CD1c-positive myeloid dendritic cell (primary cell): ENCODE data around the gene TMCC2.

Experiments used
- DNase-seq: peaks from one replicate; pipeline ENCODE4 v3.0.0-alpha.2; 2016; ENCODE audit errors: extremely low spot score

The TMCC2 gene

DNA sequence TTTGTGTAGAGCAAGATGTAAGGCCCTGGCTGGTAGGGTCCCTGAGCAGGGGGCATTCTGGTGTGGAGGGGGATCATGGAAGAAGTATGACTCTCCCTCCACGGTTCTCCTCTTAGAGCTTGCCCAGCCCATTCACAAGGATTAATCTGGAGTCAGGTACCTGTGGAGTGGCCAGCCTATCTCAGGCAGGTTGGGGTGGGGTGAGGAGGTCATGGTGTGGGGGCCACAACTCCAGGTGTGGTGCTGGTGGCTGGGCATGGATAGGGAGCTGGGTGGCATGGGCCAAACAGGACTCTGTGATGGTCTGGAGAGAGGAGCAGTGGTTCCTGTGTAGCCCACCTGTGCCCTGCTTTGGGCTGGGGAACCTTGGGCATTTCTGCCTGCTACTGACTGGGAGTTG, 32.3 kb downstream of the TMCC2 start:
- no peak for DNase-seq

DNA sequence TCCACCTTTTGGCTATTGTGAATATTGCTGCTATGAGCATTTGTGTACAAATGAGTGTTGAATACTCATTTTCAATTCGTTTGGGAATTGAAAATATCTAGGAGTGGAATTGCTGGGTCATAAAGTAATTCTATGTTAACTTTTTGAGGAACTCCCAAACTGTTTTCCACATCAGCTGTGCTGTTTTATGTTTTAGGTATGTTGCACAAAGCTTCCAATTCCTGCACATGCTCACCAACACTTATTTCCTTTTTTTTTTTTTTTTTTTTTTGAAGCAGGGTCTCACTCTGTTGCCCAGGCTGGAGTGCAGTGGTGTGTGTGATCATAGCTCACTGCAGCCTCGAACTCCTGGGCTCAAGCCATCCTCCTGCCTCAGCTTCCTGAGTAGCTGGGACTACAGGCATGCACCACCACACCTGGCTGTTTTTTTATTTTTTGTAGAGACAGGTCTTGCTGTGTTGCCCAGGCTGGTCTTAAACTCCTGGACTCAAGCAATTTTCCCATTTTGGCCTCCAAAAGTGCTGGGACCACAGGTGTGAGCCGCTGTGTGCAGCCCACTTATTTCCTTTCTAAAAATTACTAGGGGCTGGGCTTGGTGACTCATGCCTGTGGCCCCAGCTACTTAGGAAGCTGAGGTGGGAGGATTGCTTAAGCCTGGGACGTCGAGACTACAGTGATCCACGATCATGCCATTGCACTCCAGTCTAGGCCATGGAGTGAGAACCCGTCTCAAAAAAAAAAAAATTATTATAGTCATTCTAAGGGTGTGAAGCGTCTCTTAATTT, 33.4 kb downstream of the TMCC2 start:
- peak; percentile 72 for DNase-seq

DNA sequence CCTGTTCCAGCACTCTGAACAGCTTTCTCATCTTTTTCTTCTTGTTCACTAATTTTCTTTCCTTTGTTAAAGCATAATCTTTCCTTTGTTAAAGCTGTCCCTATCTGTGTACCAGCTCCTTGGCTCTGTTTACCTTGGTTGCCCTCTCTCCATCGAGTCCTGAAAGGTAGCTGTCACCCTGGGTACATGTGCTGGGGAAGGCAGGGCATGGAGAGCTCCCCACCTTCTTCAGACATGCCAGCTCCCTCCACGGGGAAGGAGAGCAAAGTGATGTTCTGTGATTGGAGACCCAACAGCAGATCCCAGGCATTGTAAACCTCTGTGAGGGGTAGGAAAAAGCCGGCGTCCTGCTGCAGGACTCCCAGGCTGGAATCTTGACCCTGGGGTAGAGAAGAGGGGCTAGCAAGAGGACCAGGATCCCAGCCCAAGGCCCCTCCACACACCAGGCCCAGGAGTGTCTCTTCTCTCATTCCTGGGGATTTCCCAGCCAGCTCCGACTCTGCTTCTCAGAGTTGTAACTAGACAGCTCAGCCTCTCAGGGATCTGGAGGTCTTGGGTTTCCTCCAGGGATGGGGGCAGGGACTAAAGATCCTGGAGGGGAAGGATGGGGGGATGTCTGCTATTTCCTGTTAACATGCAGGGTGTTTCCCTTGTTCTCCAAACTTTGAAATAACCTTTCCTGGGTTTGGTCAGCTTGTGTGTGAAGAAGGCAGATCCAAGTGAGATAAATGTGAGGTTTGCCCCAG, 34.4 kb downstream of the TMCC2 start:
- DNase-seq = no peak

DNA sequence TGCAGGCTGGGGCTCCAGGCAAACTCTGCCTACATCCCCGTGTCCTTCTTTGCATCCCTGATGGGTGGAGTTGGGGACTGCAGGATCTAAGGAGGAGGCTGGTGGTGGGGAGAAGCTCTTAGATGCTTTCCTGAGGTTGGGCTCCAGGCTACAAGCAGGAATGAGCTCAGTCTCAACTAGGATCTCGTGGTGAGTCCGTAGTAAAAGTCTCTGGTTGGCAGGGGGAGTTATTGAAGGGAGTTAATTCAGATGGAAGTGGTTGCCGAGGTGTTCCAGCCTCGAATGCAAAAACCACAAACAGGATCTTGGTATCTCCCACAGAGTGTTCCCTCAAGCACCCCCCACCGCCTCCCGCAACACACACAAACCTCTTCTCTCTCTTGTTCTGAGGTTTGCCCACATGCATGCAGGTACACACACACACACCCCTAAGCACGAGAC, 35.0 kb downstream of the TMCC2 start:
- DNase-seq = no peak

DNA sequence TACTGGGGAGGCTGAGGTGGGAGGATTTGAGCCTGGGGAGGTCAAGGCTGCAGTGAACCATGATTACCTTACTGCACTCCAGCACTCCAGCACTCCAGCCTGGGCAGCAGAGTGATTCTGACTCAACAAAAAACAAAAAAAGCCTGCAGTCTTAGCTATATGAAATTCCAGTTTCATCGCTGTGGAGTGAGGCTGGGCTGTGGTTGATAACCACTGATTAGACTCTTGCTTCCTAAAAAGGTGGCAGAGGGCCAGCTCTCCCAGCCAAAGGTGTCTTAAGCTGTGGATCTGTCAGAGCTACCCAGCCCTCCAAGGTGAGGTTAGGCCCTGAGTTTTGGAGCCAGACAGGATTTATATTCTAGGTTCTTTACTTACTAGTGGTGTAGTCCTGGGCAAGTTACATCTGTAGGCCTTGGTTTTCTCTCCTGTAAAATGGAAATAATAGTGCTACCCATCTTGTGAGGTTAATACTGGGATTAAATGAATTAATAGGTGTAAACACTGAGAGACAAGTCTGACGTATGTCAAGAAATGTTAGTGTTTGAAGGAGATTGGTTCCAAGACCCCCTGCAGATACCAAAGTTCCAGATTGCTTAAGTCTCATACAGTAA, 35.9 kb downstream of the TMCC2 start:
- DNase-seq = no peak

DNA sequence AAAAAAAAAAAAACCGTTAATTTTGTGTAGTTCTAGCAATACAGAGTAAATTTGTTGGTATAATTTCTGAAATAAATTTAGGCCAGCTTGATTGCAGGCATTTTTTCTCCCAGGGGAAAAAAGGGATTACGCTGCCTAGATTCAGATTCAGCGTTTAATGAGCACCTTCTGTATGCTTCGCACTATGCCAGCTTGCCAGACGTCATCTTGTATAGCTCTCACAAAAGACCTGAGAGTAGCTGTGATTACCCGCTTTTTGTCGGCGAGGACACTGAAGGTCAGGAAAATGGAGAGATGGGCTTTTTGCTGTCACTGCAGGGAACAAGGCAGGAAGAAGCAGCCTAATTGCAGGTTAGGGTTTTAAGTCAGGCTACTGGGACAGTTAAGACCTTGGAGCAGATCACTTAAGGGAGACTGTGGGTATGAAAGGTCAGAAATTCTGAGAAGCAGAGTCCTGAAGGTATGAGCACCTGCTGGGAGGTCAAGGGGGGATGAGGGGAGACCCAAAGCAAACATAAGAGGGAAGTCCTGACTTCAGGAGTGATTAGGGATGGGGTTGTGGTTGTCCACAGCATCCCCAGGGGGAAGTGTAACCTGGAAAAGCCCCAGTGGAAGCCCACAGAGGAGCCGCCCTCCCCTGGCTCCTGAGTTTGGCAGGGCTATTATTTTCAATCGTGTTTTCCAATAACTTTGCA, 39.0 kb downstream of the TMCC2 start:
- DNase-seq = no peak

DNA sequence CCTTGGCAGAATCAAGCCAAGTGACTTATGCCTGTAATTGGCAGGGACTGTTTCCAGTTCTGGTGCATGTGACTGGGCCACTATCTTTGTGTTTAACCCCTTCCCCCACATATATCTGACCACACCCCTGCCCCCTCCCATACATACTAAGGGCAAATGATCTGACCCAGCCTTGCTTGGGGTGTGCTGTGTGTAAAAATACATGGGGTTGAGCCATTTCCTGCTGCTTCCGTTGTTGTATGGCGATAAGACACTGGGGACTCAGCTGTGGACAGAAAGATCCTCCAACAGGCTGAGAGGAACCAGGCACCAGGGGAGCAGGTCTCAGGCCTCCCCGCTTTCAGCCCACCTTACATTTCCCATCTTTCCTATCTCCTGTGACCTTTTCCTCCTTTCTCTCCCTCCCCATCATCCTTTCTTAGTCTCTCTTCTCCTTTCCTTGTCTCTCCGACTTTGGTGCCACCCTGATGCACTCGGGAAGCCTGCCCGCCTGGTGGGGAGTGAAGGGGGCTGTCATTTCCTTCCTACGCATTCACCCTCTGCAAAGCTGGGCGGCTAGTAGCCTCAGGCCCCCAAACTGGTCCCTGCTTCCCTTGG, 39.7 kb downstream of the TMCC2 start:
- no peak for DNase-seq

DNA sequence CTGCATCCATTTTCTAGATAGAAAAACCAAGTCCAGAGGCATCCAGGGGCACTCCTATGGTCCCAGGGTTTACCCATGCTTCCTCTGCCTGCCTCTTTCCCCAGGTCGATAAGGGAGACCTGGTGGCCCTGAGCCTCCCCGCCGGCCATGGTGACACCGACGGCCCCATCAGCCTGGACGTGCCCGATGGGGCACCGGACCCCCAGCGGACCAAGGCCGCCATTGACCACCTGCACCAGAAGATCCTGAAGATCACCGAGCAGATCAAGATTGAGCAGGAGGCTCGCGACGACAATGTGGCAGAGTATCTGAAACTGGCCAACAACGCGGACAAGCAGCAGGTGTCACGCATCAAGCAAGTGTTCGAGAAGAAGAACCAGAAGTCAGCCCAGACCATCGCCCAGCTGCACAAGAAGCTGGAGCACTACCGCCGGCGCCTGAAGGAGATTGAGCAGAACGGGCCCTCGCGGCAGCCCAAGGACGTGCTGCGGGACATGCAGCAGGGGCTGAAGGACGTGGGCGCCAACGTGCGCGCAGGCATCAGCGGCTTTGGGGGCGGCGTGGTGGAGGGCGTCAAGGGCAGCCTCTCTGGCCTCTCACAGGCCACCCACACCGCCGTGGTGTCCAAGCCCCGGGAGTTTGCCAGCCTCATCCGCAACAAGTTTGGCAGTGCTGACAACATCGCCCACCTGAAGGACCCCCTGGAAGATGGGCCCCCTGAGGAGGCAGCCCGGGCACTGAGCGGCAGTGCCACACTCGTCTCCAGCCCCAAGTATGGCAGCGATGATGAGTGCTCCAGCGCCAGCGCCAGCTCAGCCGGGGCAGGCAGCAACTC, 41.3 kb downstream of the TMCC2 start:
- DNase-seq = no peak

DNA sequence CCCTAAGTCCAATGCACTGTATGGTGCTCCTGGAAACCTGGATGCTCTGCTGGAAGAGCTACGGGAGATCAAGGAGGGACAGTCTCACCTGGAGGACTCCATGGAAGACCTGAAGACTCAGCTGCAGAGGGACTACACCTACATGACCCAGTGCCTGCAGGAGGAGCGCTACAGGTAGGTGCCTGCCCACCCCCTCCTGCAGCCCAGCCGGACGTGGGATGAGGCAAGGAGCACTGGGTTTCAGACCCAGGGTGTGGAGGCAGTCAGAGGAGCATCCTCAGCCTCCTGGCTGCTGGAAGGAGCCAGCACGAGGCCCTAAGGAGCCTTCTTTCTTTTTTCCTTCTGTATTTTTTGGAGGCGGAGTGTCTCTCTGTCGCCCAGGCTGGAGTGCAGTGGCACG, 42.0 kb downstream of the TMCC2 start:
- DNase-seq = no peak

DNA sequence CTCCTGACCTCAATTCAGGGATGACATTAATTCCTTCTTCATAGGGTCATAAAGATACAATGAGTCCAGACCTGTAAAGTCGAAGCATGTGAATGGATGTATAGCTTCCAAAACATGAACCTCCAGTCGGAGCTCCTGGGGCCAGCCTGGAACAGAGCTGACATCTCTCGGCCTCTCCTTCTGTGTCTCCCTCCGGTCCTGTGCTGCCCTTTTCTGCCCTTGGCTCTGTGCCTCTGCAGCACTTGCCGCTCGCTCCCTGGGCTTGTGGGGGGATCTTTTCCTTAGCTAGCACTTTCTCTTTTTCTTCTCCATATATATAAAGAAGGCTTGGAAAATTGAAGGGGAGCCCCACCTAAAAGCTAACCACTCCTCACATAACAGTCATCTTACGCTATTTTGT, 42.5 kb downstream of the TMCC2 start:
- DNase-seq = no peak

DNA sequence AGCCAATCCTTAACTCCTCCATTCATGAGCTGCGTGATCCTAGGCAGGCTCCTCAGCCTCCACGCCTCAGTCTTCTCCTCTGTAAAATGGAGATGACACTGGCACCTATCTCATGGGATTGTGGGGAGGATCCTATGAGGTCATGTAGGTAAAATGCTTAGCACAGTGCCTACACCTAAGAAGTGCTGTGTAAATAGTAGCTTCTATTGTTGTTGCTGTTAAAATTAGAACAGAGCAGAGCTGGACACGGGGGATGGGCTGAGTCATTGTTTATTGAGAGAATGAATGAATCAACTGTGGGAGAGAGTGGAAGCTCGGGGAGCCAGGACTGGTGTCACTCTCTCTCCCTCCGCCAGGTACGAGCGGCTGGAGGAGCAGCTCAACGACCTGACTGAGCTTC, 43.0 kb downstream of the TMCC2 start:
- DNase-seq = no peak

DNA sequence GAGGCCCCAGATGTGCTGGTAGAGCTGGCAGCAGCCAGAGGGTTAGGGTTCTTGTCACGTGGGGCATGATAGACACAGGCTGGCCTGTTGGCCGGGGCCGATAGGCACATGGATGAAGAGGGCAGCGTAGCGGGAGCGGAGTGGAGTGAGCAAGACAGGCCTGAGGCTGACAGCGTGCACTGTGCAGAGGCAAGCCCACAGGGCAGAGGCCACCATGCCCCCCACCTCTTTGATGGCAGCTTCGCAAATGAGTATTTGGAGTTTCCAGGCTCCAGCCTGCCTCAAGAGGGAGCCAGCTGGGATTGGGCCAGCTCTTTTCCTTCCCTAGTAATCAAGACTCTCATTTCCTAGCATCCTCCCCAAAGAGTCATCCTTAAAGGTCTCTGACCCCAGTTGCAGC, 43.5 kb downstream of the TMCC2 start:
- DNase-seq = no peak

DNA sequence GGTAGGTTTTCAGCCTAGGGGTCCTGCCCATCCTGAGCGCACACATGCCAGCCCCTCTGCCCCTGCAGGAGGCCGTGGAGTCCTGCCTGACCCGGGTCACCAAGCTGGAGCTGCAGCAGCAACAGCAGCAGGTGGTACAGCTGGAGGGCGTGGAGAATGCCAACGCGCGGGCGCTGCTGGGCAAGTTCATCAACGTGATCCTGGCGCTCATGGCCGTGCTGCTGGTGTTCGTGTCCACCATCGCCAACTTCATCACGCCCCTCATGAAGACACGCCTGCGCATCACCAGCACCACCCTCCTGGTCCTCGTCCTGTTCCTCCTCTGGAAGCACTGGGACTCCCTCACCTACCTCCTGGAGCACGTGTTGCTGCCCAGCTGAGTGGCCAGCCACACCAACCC, 44.0 kb downstream of the TMCC2 start:
- DNase-seq = no peak

DNA sequence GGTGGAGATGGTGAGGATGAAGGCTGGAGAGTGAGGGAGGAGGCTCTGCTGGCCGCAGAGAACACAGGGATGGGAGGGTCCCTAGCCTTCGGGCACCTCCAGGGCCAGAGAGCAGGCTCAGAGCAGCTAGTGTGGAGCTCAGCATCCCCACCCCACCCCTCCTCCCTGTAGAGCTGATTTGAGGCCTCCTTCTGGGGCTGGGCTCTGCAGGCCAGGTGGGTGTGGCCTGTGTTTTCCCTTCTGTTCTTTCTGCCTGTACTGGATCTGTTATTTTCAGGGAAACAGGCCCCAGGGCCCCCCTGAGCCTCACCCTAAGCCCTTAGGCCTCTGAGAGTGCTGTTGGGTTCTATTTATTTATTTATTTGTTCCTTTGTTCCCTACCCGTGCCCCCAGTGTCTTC, 44.8 kb downstream of the TMCC2 start:
- DNase-seq = no peak

DNA sequence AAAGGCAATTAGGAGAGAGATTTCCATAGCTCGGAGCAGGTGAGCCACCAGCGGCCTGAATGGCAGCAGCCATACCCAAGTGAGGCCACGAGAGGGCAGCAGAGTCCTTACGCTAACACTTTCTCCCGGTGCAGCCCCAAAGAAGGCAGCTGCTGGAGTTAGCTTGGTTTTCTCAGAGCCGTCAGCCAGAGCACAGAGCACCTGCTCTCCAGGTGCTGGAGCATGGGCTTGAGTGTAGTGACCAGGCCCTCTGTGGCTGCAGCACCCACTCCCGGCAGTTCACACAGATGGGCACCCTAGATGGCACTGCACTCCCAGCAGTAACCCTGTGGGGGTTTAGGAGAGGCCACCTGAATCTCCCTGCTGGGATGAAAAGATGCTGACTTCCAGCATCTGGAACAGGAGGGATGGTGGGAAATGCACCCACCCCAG, 45.8 kb downstream of the TMCC2 start:
- peak; percentile 89 for DNase-seq

DNA sequence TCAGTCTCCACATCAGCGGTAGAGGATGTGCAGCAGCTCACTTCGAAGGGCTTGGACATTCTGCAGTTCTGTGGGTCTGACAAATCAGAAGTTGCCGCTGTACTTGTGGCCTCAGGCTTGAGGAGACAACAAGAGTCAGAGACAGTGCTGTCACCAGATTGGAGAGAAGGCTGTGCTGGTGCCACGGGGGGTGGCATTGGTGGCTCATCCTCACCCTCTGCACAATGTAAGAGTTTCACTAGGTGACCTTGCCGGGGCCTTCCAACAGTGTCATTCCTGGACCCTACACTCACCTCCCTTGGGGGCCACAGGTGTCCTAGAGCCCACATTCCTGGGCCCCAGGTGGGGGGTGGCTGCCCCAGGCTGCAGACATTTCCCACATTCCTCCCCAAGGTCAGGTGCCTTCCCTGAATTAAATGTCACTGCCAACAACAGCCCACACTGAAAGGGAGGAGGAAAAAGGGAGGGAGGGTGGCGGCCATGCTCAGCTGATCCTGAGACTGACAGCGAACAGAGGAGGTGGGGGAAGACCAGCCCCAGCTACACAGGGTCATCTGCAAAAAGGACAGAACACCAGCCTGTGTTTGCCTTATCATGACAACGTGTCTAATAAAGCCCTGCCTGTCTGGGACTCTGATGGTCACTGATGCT, 46.4 kb downstream of the TMCC2 start:
- DNase-seq = no peak

DNA sequence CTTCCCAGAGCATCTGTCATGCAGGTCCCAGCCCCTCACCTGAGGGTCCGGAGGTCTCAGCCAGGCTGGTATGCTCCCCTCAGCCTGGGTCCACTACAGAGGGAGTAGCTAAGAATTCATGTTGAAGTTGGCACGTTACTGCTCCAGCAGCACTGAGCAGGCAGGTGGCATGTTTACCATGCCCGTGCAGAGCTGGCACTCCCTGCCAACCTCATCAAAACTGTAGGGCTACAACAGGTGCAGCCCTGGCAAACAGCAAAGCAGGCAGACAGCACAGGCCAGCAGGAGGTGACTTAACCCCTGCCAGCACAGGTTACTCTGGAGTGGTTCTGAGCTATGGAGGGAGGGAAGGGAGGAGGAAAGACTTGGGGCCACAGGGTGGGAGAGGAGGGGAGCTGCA, 47.4 kb downstream of the TMCC2 start:
- DNase-seq = no peak

DNA sequence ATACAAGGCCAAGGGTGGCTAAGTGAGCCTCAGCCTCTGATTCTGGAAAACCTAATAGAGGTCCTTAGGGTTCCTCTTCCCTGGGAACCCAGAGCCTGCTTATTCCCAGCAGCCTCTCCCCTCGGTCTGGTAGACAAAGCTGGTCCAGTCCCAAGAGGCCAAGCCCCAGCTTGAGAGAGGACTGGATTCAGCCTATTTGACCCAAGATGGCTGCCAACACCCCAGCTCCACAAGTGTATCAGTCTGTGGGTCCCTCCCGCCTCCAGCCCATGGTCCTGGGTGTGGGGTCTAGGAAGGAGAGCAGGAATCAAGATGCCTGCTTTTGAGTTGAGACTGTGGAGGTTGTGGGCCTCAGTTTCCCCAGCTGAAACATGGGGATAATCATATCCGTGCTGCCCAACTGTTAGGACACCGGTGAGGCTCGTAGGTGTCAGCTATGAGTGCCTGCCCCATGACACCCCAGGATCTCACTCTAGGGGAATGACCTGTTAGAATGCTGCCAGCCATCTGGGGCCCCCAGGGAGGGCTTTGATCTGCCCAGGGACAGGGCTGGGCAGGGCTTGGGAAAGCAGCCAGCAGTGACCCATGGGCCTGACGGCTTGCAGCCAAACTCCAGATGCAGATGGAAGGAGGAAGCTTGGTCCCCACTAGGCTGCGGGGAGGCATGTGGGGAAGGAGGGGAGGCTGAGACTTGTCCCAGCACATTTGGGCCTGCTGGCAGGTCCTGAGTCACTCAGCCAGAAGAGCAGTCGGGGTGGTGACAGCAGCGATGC, 48.4 kb downstream of the TMCC2 start:
- DNase-seq = no peak

DNA sequence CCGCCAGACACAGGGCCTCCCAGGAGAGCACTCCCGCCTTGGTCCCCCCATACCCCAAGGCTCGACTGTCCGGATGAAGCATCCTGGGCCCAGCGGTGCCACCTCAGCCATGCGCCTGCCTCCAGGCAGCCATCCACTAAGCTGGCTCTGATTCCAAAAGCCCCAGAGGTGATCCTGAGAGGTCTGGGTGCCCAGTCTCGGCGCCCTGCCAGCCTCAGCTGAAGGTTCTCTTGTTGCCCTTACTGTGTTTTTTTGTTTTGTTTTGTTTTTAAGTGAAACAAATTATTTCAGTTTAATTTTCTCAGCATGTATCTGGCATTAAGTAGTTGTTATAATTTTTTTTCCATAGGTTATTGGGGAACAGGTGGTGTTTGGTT, 48.9 kb downstream of the TMCC2 start:
- no peak for DNase-seq

DNA sequence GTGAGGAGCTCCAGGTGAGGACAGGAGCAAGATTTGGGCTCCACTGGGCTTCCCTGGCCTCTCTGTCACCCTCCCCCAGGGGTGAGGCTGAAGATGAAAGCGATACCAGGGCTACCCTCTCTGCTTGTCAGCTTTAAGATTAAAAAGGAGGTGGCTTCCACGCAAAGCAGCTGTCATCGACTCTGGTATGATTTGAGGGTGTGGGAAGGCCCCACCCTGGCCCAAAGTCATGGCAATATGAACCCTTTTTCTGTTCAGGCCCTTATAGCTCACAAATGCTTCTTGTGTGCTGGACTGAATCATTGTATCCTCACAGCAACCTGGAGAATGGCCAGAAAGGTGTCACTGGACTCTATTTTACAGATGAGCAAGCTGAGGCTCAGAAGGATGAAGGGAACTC, 52.2 kb downstream of the TMCC2 start:
- no peak for DNase-seq
